ENCODE measurements around the gene CDC6.

The CDC6 gene

DNA sequence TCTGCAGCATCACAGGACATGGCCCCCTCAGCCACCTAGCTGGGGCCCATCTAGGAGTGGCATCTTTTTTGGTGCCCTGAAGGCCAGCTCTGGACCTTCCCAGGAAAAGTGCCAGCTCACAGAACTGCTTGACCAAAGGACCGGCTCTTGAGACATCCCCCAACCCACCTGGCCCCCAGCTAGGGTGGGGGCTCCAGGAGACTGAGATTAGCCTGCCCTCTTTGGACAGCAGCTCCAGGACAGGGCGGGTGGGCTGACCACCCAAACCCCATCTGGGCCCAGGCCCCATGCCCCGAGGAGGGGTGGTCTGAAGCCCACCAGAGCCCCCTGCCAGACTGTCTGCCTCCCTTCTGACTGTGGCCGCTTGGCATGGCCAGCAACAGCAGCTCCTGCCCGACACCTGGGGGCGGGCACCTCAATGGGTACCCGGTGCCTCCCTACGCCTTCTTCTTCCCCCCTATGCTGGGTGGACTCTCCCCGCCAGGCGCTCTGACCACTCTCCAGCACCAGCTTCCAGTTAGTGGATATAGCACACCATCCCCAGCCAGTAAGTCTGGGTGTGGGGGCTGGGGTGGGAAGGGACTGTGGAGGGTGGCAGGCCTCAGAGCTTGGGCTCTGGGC is 43.3 kb downstream of the CDC6 start:
- Histone ChIP-seq H3K36me3 (ENCODE audit: control insufficient read depth in 1 of 2, insufficient read depth in 2 of 2, low read length in 2 of 2) (peaks cover 5 to 8% of the 10 kb centered on the region in 2 donors), H3K27me3 (ENCODE audit: control insufficient read depth in 1 of 2, insufficient read depth in 2 of 2, low read length in 2 of 2) (no peaks in the 10 kb centered on the region), H3K9ac (ENCODE audit: low read depth in 1 of 2, low read length in 2 of 2) (no peak overlapping the region), H3K27ac (ENCODE audit: low read depth, low read length) (peak overlapping the region; percentile 36), H3K9me3 (ENCODE audit: control insufficient read depth in 1 of 2, low read length in 2 of 2) (no peaks in the 10 kb centered on the region), H3K4me3 (ENCODE audit: low read depth in 1 of 2, low read length in 2 of 2) (no peak overlapping the region), H3K4me1 (ENCODE audit: control insufficient read depth in 1 of 2, insufficient read depth in 2 of 2, low read length in 2 of 2) (peaks cover 70 to 71% of the 10 kb centered on the region in 2 donors)

GRCh38 chr17:40331743-40332641 is 44.3 kb downstream of the CDC6 start:
- Histone ChIP-seq H3K36me3 (ENCODE audit: control insufficient read depth in 1 of 2, insufficient read depth in 2 of 2, low read length in 2 of 2) (peaks cover 5 to 8% of the 10 kb centered on the region in 2 donors), H3K4me1 (ENCODE audit: control insufficient read depth in 1 of 2, insufficient read depth in 2 of 2, low read length in 2 of 2) (peaks cover 60 to 61% of the 10 kb centered on the region in 2 donors), H3K9ac (ENCODE audit: low read depth in 1 of 2, low read length in 2 of 2) (no peak overlapping the region), H3K9me3 (ENCODE audit: control insufficient read depth in 1 of 2, low read length in 2 of 2) (no peaks in the 10 kb centered on the region), H3K4me3 (ENCODE audit: low read depth in 1 of 2, low read length in 2 of 2) (no peak overlapping the region), H3K27ac (ENCODE audit: low read depth, low read length) (peak overlapping the region; percentile 67), H3K27me3 (ENCODE audit: control insufficient read depth in 1 of 2, insufficient read depth in 2 of 2, low read length in 2 of 2) (no peaks in the 10 kb centered on the region)

- Histone ChIP-seq H3K4me1 (ENCODE audit: control insufficient read depth in 1 of 2, insufficient read depth in 2 of 2, low read length in 2 of 2) (peaks cover 45 to 52% of the 10 kb centered on the region in 2 donors), H3K9me3 (ENCODE audit: control insufficient read depth in 1 of 2, low read length in 2 of 2) (no peaks in the 10 kb centered on the region), H3K36me3 (ENCODE audit: control insufficient read depth in 1 of 2, insufficient read depth in 2 of 2, low read length in 2 of 2) (peaks cover 5 to 8% of the 10 kb centered on the region in 2 donors), H3K27ac (ENCODE audit: low read depth, low read length) (no peak overlapping the region), H3K4me3 (ENCODE audit: low read depth in 1 of 2, low read length in 2 of 2) (no peak overlapping the region), H3K27me3 (ENCODE audit: control insufficient read depth in 1 of 2, insufficient read depth in 2 of 2, low read length in 2 of 2) (no peaks in the 10 kb centered on the region), H3K9ac (ENCODE audit: low read depth in 1 of 2, low read length in 2 of 2) (peak overlapping the region in 1 of 2 donors; percentile 12)
These were observed 46.2 kb downstream of the CDC6 start for GRCh38 chr17:40333781-40334448.

DNA sequence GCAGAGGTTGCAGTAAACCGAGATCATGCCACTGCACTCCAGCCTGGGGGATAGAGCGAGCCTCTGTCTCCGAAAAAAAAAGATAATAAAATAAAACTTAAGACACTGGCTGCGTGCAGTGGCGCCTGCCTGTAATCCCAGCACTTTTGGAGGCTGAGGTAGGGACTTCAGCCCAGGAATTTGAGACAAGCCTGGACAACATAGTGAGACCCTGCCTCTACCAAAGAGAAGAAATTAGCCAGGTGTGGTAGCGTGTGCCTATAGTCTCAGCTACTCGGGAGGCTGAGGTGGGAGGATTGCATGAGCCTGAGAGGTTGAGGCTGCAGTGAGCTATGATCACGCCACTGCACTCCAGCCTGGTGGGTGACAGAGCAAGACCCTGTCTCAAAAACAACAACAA is 47.9 kb downstream of the CDC6 start:
- H3K9ac ChIP-seq (ENCODE audit: low read depth in 1 of 2, low read length in 2 of 2): no peak overlapping the region

DNA sequence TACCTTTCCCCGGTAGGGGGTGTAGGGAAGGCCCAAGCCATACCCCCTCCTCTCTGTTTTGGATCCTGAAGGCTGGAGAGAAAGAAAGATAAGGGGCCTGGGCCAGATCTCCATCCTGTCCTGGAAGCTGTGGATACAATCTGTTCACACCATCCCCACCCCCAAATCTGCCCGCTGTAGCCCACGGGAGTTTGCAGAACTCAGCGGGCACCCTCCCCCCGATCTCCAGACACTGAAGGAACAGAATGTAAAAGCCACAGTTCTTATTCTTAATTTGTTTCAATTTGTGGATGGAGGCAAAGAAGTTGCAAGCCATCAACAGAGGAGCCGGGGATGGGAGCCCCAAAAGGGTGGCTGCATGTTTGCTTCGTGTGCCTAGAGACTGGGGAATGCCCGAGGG is 49.7 kb downstream of the CDC6 start:
- no peaks in the 10 kb centered on the region for H3K36me3 ChIP-seq (ENCODE audit: control insufficient read depth in 1 of 2, insufficient read depth in 2 of 2, low read length in 2 of 2)
- no peak overlapping the region for H3K27ac ChIP-seq (ENCODE audit: low read depth, low read length)
- H3K27me3 ChIP-seq (ENCODE audit: control insufficient read depth in 1 of 2, insufficient read depth in 2 of 2, low read length in 2 of 2): no peaks in the 10 kb centered on the region
- H3K4me1 ChIP-seq (ENCODE audit: control insufficient read depth in 1 of 2, insufficient read depth in 2 of 2, low read length in 2 of 2): peaks cover 28% of the 10 kb centered on the region in 2 donors
- H3K9me3 ChIP-seq (ENCODE audit: control insufficient read depth in 1 of 2, low read length in 2 of 2): no peaks in the 10 kb centered on the region
- H3K9ac ChIP-seq (ENCODE audit: low read depth in 1 of 2, low read length in 2 of 2): no peak overlapping the region
- no peak overlapping the region for H3K4me3 ChIP-seq (ENCODE audit: low read depth in 1 of 2, low read length in 2 of 2)

More for the DNA sequence above, 47.9 kb downstream of the CDC6 start:
- Histone ChIP-seq H3K4me1 (ENCODE audit: control insufficient read depth in 1 of 2, insufficient read depth in 2 of 2, low read length in 2 of 2) (peaks cover 41% of the 10 kb centered on the region in 2 donors), H3K9me3 (ENCODE audit: control insufficient read depth in 1 of 2, low read length in 2 of 2) (no peaks in the 10 kb centered on the region), H3K36me3 (ENCODE audit: control insufficient read depth in 1 of 2, insufficient read depth in 2 of 2, low read length in 2 of 2) (peaks cover 5 to 8% of the 10 kb centered on the region in 2 donors), H3K27ac (ENCODE audit: low read depth, low read length) (no peak overlapping the region), H3K27me3 (ENCODE audit: control insufficient read depth in 1 of 2, insufficient read depth in 2 of 2, low read length in 2 of 2) (no peaks in the 10 kb centered on the region), H3K4me3 (ENCODE audit: low read depth in 1 of 2, low read length in 2 of 2) (no peak overlapping the region)

DNA sequence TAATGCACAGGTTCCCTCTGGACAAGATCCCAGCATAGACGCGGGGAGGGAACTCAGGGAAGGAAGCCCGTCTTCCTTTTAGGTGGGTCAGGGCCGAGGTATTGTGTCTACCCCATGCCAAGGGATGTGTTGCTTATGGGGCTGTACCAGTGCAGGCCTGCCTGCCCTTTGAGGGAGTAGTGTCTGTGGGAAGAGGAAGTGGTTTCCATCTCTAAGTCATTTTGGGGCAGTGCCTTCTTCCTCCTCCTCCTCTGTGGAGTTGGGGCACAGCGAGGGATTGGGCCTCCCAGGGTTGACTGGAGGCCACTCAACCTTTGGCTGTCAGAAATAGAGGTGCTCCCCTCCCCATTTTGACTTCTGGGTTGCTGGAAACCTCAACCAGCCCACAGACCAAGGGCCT is 50.4 kb downstream of the CDC6 start:
- Histone ChIP-seq H3K27ac (ENCODE audit: low read depth, low read length) (no peak overlapping the region), H3K9me3 (ENCODE audit: control insufficient read depth in 1 of 2, low read length in 2 of 2) (no peaks in the 10 kb centered on the region), H3K27me3 (ENCODE audit: control insufficient read depth in 1 of 2, insufficient read depth in 2 of 2, low read length in 2 of 2) (no peaks in the 10 kb centered on the region), H3K9ac (ENCODE audit: low read depth in 1 of 2, low read length in 2 of 2) (no peak overlapping the region), H3K4me1 (ENCODE audit: control insufficient read depth in 1 of 2, insufficient read depth in 2 of 2, low read length in 2 of 2) (peaks cover 24% of the 10 kb centered on the region in 2 donors), H3K4me3 (ENCODE audit: low read depth in 1 of 2, low read length in 2 of 2) (no peak overlapping the region), H3K36me3 (ENCODE audit: control insufficient read depth in 1 of 2, insufficient read depth in 2 of 2, low read length in 2 of 2) (no peaks in the 10 kb centered on the region)

DNA sequence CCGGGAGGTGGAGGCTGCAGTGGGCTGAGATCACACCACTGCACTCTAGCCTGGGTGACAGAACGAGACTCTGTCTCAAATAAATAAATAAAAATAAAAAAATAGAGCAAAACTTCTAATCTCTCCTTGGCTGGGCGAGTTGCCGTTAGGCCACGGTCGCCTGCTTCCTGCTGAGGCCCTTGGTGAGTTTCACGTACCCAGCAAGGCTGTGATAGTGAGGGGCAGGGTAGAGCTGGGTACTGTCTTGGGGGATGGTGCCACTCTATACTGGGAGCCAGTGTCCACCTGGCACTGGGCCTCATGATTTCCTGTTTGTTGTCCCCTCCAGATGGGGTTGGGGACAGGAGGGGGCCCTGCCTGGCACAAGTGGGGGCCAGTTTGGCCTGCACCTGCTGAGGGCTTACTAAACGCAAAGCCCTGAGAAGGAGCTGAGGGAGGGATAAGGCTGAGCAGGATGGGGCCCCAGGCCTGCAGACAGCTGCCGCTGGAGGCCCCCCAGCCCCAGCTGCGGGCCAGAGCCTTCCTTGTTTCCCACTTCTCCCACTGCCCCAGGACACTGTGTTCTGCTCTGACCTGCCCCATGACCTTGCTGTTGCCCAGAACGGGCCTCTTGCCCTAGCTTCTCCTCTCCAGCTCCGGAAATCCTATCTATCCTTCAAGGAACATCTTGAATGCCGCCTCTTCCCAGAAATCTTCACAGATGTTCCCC is 51.4 kb downstream of the CDC6 start:
- Histone ChIP-seq H3K4me1 (ENCODE audit: control insufficient read depth in 1 of 2, insufficient read depth in 2 of 2, low read length in 2 of 2) (peaks cover 26 to 30% of the 10 kb centered on the region in 2 donors), H3K27me3 (ENCODE audit: control insufficient read depth in 1 of 2, insufficient read depth in 2 of 2, low read length in 2 of 2) (no peaks in the 10 kb centered on the region), H3K4me3 (ENCODE audit: low read depth in 1 of 2, low read length in 2 of 2) (no peak overlapping the region), H3K27ac (ENCODE audit: low read depth, low read length) (no peak overlapping the region), H3K9me3 (ENCODE audit: control insufficient read depth in 1 of 2, low read length in 2 of 2) (no peaks in the 10 kb centered on the region), H3K9ac (ENCODE audit: low read depth in 1 of 2, low read length in 2 of 2) (no peak overlapping the region), H3K36me3 (ENCODE audit: control insufficient read depth in 1 of 2, insufficient read depth in 2 of 2, low read length in 2 of 2) (no peaks in the 10 kb centered on the region)

DNA sequence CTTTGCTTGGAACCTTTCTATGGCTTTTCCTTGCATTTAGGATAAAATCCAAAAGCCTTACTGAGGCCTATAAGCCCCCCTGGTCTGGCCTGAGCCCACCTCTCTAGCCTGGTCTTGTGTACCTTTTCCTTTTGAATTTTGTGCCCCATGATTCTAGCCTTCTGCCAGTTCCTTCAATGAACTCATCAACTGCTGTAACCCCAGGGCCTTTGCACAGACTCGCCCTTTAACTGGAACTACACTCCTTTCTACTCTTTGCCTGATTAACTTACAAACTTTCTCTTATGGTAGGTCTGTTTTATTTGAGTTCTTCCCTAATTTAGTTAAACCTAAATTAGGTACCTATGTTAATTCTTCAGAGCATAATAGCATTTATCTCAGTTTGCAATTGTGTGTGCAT is 52.6 kb downstream of the CDC6 start:
- Histone ChIP-seq H3K27ac (ENCODE audit: low read depth, low read length) (no peak overlapping the region), H3K9ac (ENCODE audit: low read depth in 1 of 2, low read length in 2 of 2) (no peak overlapping the region), H3K36me3 (ENCODE audit: control insufficient read depth in 1 of 2, insufficient read depth in 2 of 2, low read length in 2 of 2) (no peaks in the 10 kb centered on the region), H3K4me3 (ENCODE audit: low read depth in 1 of 2, low read length in 2 of 2) (no peak overlapping the region), H3K4me1 (ENCODE audit: control insufficient read depth in 1 of 2, insufficient read depth in 2 of 2, low read length in 2 of 2) (peaks cover 23 to 31% of the 10 kb centered on the region in 2 donors), H3K27me3 (ENCODE audit: control insufficient read depth in 1 of 2, insufficient read depth in 2 of 2, low read length in 2 of 2) (no peaks in the 10 kb centered on the region), H3K9me3 (ENCODE audit: control insufficient read depth in 1 of 2, low read length in 2 of 2) (no peaks in the 10 kb centered on the region)

GRCh38 chr17:40340880-40341807 is 53.5 kb downstream of the CDC6 start:
- Histone ChIP-seq H3K9me3 (ENCODE audit: control insufficient read depth in 1 of 2, low read length in 2 of 2) (no peaks in the 10 kb centered on the region), H3K4me1 (ENCODE audit: control insufficient read depth in 1 of 2, insufficient read depth in 2 of 2, low read length in 2 of 2) (peaks cover 31 to 40% of the 10 kb centered on the region in 2 donors)

More at GRCh38 chr17:40340880-40341807, 53.5 kb downstream of the CDC6 start:
- Histone ChIP-seq H3K36me3 (ENCODE audit: control insufficient read depth in 1 of 2, insufficient read depth in 2 of 2, low read length in 2 of 2) (no peaks in the 10 kb centered on the region), H3K4me3 (ENCODE audit: low read depth in 1 of 2, low read length in 2 of 2) (peak overlapping the region; percentile 83 to 89), H3K27me3 (ENCODE audit: control insufficient read depth in 1 of 2, insufficient read depth in 2 of 2, low read length in 2 of 2) (no peaks in the 10 kb centered on the region), H3K9ac (ENCODE audit: low read depth in 1 of 2, low read length in 2 of 2) (peak overlapping the region; percentile 75 to 90), H3K27ac (ENCODE audit: low read depth, low read length) (peak overlapping the region; percentile 94)

All from duodenal mucosa (tissue), 2 donors.